ENCODE measurements around the gene SLC6A15.

- TF ChIP-seq CTCF (IDR thresholded peaks at IDR 0.05; ENCODE audit: low read depth, low read length), result no peak
- TF ChIP-seq POLR2A (IDR thresholded peaks at IDR 0.05; ENCODE audit: extremely low read depth, insufficient read length), result no peak
- no peak for TF ChIP-seq MYC (IDR thresholded peaks at IDR 0.05; ENCODE audit: low read depth, low read length)
Measured at GRCh38 chr12:84888861-84889260, 23.7 kb downstream of the SLC6A15 start.
